Measurements from ENCODE around the gene LMTK2.
"Not testable (repeated sequence)": the region's sequence is repeated elsewhere in the genome, so short reads cannot be mapped to it uniquely, and the experiment has no call there.

Gene LMTK2

GRCh38 chr7:98214811-98215321 is 108.2 kb downstream of the LMTK2 start:
- H3K4me3 ChIP-seq (ENCODE audit: low read depth, low read length): no peak overlapping the region
- no peaks in the 10 kb centered on the region for H3K27me3 ChIP-seq (ENCODE audit: control insufficient read depth, insufficient read depth, low read length)
- no peak overlapping the region for H3K27ac ChIP-seq (ENCODE audit: low read depth, low read length)
- no peak overlapping the region for H3K9ac ChIP-seq (ENCODE audit: low read depth, low read length)
- no peaks in the 10 kb centered on the region for H3K4me1 ChIP-seq (ENCODE audit: control insufficient read depth, insufficient read depth, low read length)
- no peaks in the 10 kb centered on the region for H3K9me3 ChIP-seq (ENCODE audit: control insufficient read depth, insufficient read depth, low read length)
- H3K36me3 ChIP-seq (ENCODE audit: control insufficient read depth, insufficient read depth, low read length): no peaks in the 10 kb centered on the region

GRCh38 chr7:98215561-98216495 is 109.2 kb downstream of the LMTK2 start:
- Histone ChIP-seq H3K9me3 (ENCODE audit: control insufficient read depth, insufficient read depth, low read length) (no peaks in the 10 kb centered on the region), H3K27me3 (ENCODE audit: control insufficient read depth, insufficient read depth, low read length) (no peaks in the 10 kb centered on the region), H3K4me3 (ENCODE audit: low read depth, low read length) (no peak overlapping the region), H3K36me3 (ENCODE audit: control insufficient read depth, insufficient read depth, low read length) (no peaks in the 10 kb centered on the region), H3K4me1 (ENCODE audit: control insufficient read depth, insufficient read depth, low read length) (no peaks in the 10 kb centered on the region), H3K9ac (ENCODE audit: low read depth, low read length) (no peak overlapping the region), H3K27ac (ENCODE audit: low read depth, low read length) (no peak overlapping the region)

GRCh38 chr7:98216941-98217622 is 110.4 kb downstream of the LMTK2 start:
- H3K36me3 ChIP-seq (ENCODE audit: control insufficient read depth, insufficient read depth, low read length): no peaks in the 10 kb centered on the region
- no peaks in the 10 kb centered on the region for H3K27me3 ChIP-seq (ENCODE audit: control insufficient read depth, insufficient read depth, low read length)
- H3K27ac ChIP-seq (ENCODE audit: low read depth, low read length): no peak overlapping the region
- no peak overlapping the region for H3K4me3 ChIP-seq (ENCODE audit: low read depth, low read length)
- H3K9ac ChIP-seq (ENCODE audit: low read depth, low read length): no peak overlapping the region
- no peaks in the 10 kb centered on the region for H3K4me1 ChIP-seq (ENCODE audit: control insufficient read depth, insufficient read depth, low read length)
- no peaks in the 10 kb centered on the region for H3K9me3 ChIP-seq (ENCODE audit: control insufficient read depth, insufficient read depth, low read length)

- H3K27me3 ChIP-seq (ENCODE audit: control insufficient read depth, insufficient read depth, low read length): no peaks in the 10 kb centered on the region
- H3K9me3 ChIP-seq (ENCODE audit: control insufficient read depth, insufficient read depth, low read length): no peaks in the 10 kb centered on the region
- H3K36me3 ChIP-seq (ENCODE audit: control insufficient read depth, insufficient read depth, low read length): no peaks in the 10 kb centered on the region
- H3K9ac ChIP-seq (ENCODE audit: low read depth, low read length): no peak overlapping the region
- no peak overlapping the region for H3K27ac ChIP-seq (ENCODE audit: low read depth, low read length)
- H3K4me1 ChIP-seq (ENCODE audit: control insufficient read depth, insufficient read depth, low read length): no peaks in the 10 kb centered on the region
- no peak overlapping the region for H3K4me3 ChIP-seq (ENCODE audit: low read depth, low read length)
Observed at GRCh38 chr7:98217623-98218582, 111.2 kb downstream of the LMTK2 start.

GRCh38 chr7:98219382-98219781 is 112.7 kb downstream of the LMTK2 start:
- H3K4me3 ChIP-seq (ENCODE audit: low read depth, low read length); H3K9me3 ChIP-seq (ENCODE audit: control insufficient read depth, insufficient read depth, low read length); H3K27me3 ChIP-seq (ENCODE audit: control insufficient read depth, insufficient read depth, low read length); H3K36me3 ChIP-seq (ENCODE audit: control insufficient read depth, insufficient read depth, low read length); H3K4me1 ChIP-seq (ENCODE audit: control insufficient read depth, insufficient read depth, low read length); H3K9ac ChIP-seq (ENCODE audit: low read depth, low read length); H3K27ac ChIP-seq (ENCODE audit: low read depth, low read length): not testable (repeated sequence)

- Histone ChIP-seq H3K27me3 (ENCODE audit: control insufficient read depth, insufficient read depth, low read length) (no peaks in the 10 kb centered on the region), H3K4me1 (ENCODE audit: control insufficient read depth, insufficient read depth, low read length) (no peaks in the 10 kb centered on the region), H3K9ac (ENCODE audit: low read depth, low read length) (no peak overlapping the region), H3K36me3 (ENCODE audit: control insufficient read depth, insufficient read depth, low read length) (no peaks in the 10 kb centered on the region), H3K4me3 (ENCODE audit: low read depth, low read length) (no peak overlapping the region), H3K27ac (ENCODE audit: low read depth, low read length) (no peak overlapping the region), H3K9me3 (ENCODE audit: control insufficient read depth, insufficient read depth, low read length) (no peaks in the 10 kb centered on the region)
Observed at GRCh38 chr7:98221611-98222532, 115.2 kb downstream of the LMTK2 start.

- Histone ChIP-seq H3K27me3 (ENCODE audit: control insufficient read depth, insufficient read depth, low read length) (no peaks in the 10 kb centered on the region), H3K27ac (ENCODE audit: low read depth, low read length) (no peak overlapping the region), H3K9ac (ENCODE audit: low read depth, low read length) (no peak overlapping the region), H3K36me3 (ENCODE audit: control insufficient read depth, insufficient read depth, low read length) (no peaks in the 10 kb centered on the region), H3K4me3 (ENCODE audit: low read depth, low read length) (no peak overlapping the region), H3K4me1 (ENCODE audit: control insufficient read depth, insufficient read depth, low read length) (no peaks in the 10 kb centered on the region), H3K9me3 (ENCODE audit: control insufficient read depth, insufficient read depth, low read length) (no peaks in the 10 kb centered on the region)
Observed at GRCh38 chr7:98222533-98223195, 116.0 kb downstream of the LMTK2 start.

- no peak overlapping the region for H3K27ac ChIP-seq (ENCODE audit: low read depth, low read length)
- no peaks in the 10 kb centered on the region for H3K4me1 ChIP-seq (ENCODE audit: control insufficient read depth, insufficient read depth, low read length)
- H3K9ac ChIP-seq (ENCODE audit: low read depth, low read length): no peak overlapping the region
- no peaks in the 10 kb centered on the region for H3K9me3 ChIP-seq (ENCODE audit: control insufficient read depth, insufficient read depth, low read length)
- no peaks in the 10 kb centered on the region for H3K36me3 ChIP-seq (ENCODE audit: control insufficient read depth, insufficient read depth, low read length)
- H3K4me3 ChIP-seq (ENCODE audit: low read depth, low read length): no peak overlapping the region
- no peaks in the 10 kb centered on the region for H3K27me3 ChIP-seq (ENCODE audit: control insufficient read depth, insufficient read depth, low read length)
Observed at GRCh38 chr7:98223351-98223897, 116.8 kb downstream of the LMTK2 start.

GRCh38 chr7:98223898-98224700 is 117.4 kb downstream of the LMTK2 start:
- H3K9ac ChIP-seq (ENCODE audit: low read depth, low read length): no peak overlapping the region
- H3K4me1 ChIP-seq (ENCODE audit: control insufficient read depth, insufficient read depth, low read length): no peaks in the 10 kb centered on the region
- no peak overlapping the region for H3K4me3 ChIP-seq (ENCODE audit: low read depth, low read length)
- no peaks in the 10 kb centered on the region for H3K27me3 ChIP-seq (ENCODE audit: control insufficient read depth, insufficient read depth, low read length)
- no peak overlapping the region for H3K27ac ChIP-seq (ENCODE audit: low read depth, low read length)
- H3K36me3 ChIP-seq (ENCODE audit: control insufficient read depth, insufficient read depth, low read length): no peaks in the 10 kb centered on the region
- no peaks in the 10 kb centered on the region for H3K9me3 ChIP-seq (ENCODE audit: control insufficient read depth, insufficient read depth, low read length)

Data from HUES48 (cell line).